ES-I3 (cell line): Measurements from ENCODE around the gene RAB9B.

ENCODE experiments used
- H3K36me3 ChIP-seq: 2 replicates; pipeline ENCODE4 v1.6.1; 2013; ENCODE audit warnings: mild to moderate bottlenecking, low read length, control low read depth, moderate library complexity; ENCODE audit not compliant: insufficient read depth
- H3K4me1 ChIP-seq: 2 replicates; pipeline ENCODE4 v1.6.1; 2013; ENCODE audit warnings: mild to moderate bottlenecking, control low read depth, low read length; ENCODE audit not compliant: insufficient read depth
- H3K9ac ChIP-seq: 2 replicates; pipeline ENCODE4 v1.6.1; 2013; ENCODE audit warnings: low read depth, mild to moderate bottlenecking, low read length, moderate library complexity
- H3K9me3 ChIP-seq: 2 replicates; pipeline ENCODE4 v1.6.1; 2013; ENCODE audit warnings: mild to moderate bottlenecking, low read length, moderate library complexity; ENCODE audit not compliant: control insufficient read depth, insufficient read depth

RAB9B gene

DNA sequence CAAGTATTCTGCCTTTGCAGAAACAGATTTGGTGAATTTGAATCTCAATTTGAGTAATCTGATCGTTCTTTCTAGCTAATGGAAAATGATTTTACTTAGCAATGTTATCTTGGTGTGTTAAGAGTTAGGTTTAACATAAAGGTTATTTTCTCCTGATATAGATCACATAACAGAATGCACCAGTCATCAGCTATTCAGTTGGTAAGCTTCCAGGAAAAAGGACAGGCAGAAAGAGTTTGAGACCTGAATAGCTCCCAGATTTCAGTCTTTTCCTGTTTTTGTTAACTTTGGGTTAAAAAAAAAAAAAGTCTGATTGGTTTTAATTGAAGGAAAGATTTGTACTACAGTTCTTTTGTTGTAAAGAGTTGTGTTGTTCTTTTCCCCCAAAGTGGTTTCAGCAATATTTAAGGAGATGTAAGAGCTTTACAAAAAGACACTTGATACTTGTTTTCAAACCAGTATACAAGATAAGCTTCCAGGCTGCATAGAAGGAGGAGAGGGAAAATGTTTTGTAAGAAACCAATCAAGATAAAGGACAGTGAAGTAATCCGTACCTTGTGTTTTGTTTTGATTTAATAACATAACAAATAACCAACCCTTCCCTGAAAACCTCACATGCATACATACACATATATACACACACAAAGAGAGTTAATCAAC is 40.1 kb downstream of the RAB9B start:
- no peak overlapping the region for H3K9ac ChIP-seq
- no peaks in the 10 kb centered on the region for H3K9me3 ChIP-seq
- H3K36me3 ChIP-seq, result peaks cover 15% of the 10 kb centered on the region
- no peaks in the 10 kb centered on the region for H3K4me1 ChIP-seq

DNA sequence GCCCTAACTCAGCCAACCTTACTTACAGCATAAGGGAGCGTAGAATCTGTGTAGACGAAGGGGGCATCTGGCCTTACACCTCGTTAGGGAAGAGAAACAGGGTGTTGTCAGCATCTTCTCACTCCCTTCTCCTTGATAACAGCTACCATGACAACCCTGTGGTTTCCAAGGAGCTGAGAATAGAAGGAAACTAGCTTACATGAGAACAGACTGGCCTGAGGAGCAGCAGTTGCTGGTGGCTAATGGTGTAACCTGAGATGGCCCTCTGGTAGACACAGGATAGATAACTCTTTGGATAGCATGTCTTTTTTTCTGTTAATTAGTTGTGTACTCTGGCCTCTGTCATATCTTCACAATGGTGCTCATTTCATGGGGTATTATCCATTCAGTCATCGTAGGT is 40.8 kb downstream of the RAB9B start:
- Histone ChIP-seq H3K4me1 (no peaks in the 10 kb centered on the region), H3K9me3 (no peaks in the 10 kb centered on the region), H3K9ac (no peak overlapping the region), H3K36me3 (peaks cover 20% of the 10 kb centered on the region)

DNA sequence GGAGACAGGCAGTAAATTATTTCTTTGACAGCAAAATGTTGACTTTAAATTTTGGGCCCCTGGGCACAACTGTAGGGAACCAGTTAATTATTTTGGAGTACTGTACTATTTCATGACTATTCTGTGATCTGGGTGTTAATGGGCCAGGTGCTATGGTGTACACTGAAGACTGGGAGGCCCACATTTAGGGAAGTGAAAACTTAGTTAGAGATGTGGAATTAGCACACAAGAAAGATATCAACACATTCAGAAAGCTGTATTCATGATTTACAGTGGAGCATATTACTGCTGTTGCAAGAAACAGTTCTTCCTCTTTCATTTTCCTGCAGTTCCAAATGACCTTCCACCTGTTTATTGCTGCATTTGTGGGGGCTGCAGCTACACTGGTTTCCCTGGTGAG is 43.1 kb downstream of the RAB9B start:
- Histone ChIP-seq H3K9me3 (no peaks in the 10 kb centered on the region), H3K9ac (no peak overlapping the region), H3K36me3 (peaks cover 24% of the 10 kb centered on the region), H3K4me1 (no peaks in the 10 kb centered on the region)

DNA sequence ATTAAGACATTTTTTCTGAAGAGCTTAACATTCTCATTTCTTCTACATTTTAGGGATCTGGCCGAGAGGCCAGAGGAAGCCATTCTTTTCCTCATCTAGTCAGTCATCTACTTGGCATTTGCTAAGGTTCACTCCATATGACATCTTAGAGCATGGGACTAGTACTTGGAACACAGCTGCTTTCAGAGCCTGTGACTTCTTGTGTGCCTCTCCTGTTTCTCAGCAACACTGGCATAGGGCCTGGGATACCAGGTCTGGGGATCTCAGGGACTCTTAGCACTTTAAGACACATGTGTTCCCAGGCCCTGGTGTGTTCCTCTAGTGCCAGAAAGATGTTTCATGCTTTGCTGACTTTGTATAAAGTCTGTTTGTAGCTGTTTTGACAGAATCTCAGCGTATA is 48.1 kb downstream of the RAB9B start:
- no peaks in the 10 kb centered on the region for H3K9me3 ChIP-seq
- peaks cover 19% of the 10 kb centered on the region; the same call in 1 of the 2 replicates for H3K36me3 ChIP-seq
- no peak overlapping the region for H3K9ac ChIP-seq
- 0 out of 2 replicates have a peak, but pooled peaks cover 4% of the 10 kb centered on the region for H3K4me1 ChIP-seq

DNA sequence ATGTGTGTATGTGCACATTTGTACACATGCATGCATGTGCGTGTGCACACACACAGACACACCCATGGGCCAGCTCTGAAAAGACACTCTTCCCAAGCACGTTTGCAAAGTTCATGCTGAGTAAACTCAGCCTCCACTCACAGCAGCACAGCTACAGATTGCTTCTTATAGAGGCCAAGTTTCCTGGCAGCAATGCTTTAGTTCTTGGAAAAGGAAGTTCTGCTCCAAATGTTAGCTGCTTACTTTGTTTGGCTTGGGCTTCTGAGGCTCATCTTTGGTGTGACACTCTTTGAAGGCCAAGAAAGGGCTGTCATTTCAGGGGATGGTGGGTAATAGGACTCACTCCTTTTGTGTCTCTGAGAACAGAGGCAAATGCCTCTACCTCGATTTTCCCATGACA is 48.9 kb downstream of the RAB9B start:
- Histone ChIP-seq H3K9ac (no peak overlapping the region), H3K4me1 (0 out of 2 replicates have a peak, but pooled peaks cover 4% of the 10 kb centered on the region), H3K9me3 (no peaks in the 10 kb centered on the region), H3K36me3 (peaks cover 19% of the 10 kb centered on the region)

DNA sequence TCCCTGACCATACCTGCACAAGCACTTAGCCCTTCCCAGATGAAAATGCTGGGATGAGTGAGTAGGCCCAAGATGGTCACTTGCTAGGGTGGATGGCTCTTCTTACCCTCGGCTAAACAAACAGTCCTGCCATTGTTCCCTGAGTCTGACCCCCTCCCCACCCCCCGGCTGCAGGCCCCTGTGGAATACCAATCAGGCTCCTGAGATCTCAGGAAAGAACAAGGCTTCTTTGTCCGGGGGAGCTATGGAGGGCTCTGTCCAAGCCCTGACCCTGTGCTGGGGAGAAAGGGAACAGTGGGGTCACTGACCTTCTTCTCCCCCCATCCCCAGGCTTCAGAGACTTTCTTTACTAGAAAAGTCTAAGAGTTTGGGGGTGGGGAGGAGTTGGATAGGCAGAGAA is 49.4 kb downstream of the RAB9B start:
- Histone ChIP-seq H3K9ac (no peak overlapping the region), H3K4me1 (0 out of 2 replicates have a peak, but pooled peaks cover 4% of the 10 kb centered on the region), H3K36me3 (peaks cover 17% of the 10 kb centered on the region), H3K9me3 (no peaks in the 10 kb centered on the region)

DNA sequence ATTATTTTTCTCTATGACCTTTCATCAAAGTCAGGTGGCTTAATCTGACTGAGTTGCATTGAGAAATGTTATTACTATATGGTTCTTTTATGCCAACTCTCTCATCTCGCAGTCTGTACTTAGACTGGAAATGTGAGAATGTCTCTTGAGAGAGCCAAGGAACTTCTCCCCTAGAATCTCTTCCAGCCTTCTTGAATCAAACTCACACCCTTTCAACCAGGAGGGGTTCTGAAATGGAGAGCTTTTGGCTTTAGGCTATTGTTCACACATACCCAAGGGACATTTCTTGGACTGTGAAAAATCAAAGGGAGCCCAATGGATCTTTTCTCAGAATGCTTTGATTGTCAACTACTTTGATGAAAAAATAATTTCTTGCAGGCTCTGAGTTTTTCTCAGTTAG is 50.4 kb downstream of the RAB9B start:
- no peak overlapping the region for H3K9ac ChIP-seq
- 0 out of 2 replicates have a peak, but pooled peaks cover 6% of the 10 kb centered on the region for H3K4me1 ChIP-seq
- H3K9me3 ChIP-seq, result no peaks in the 10 kb centered on the region
- peaks cover 11% of the 10 kb centered on the region for H3K36me3 ChIP-seq

DNA sequence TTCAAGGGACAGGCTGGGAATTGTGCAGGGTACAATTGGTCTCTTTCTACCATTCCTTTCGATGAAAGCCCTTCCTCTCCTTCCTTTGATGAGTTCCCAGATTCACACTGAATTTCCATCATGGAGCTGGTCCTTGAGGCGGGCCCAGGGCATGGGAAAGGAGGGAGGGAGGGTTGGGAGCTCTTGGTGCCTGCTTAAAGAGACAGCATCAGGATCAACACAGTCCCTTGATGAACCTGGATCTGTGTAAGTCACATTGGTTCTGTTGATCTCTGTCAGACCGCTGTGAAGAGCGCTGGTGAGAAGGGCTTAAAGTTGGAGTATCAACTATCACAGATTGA is 51.0 kb downstream of the RAB9B start:
- Histone ChIP-seq H3K9ac (no peak overlapping the region), H3K9me3 (no peaks in the 10 kb centered on the region), H3K36me3 (peaks cover 6% of the 10 kb centered on the region), H3K4me1 (peaks cover 12% of the 10 kb centered on the region; the same call in 1 of the 2 replicates)

DNA sequence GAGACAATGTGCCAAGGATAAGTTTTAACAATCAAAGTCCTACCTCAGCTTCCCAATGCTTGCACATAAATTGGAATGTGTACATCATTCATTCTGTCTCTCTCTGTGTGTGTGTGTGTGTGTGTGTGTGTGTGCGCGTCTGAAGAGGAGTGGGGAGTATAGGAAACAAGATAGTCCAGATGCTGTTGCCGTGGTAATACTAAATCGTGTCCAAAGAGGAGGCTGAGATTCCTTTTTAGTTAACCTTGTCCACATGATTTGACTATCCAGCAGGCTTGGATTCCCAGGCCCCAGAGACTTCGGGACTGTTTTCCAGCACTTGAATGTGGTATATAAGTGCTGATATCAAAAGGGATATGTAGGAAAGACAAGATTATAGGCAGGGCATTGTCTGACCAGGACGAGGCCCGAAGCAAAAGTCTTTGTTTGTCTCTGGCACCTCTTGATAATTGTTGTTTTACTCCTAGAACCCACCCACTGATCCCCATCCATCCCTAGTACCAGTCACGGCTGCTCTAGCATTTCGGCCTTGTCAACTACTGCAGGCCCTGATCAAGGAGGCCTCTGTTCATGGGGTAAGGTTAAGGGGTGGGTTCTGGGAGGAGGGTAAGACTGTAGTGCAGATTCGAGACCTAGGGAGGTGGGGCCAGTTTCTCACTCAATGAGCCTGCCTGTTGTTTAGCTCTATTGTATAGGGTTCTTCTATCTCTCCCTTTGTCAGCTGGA is 51.6 kb downstream of the RAB9B start:
- H3K9ac ChIP-seq, result no peak overlapping the region
- H3K4me1 ChIP-seq, result peaks cover 15% of the 10 kb centered on the region; the same call in 1 of the 2 replicates
- H3K36me3 ChIP-seq, result peaks cover 4% of the 10 kb centered on the region
- H3K9me3 ChIP-seq, result no peaks in the 10 kb centered on the region

DNA sequence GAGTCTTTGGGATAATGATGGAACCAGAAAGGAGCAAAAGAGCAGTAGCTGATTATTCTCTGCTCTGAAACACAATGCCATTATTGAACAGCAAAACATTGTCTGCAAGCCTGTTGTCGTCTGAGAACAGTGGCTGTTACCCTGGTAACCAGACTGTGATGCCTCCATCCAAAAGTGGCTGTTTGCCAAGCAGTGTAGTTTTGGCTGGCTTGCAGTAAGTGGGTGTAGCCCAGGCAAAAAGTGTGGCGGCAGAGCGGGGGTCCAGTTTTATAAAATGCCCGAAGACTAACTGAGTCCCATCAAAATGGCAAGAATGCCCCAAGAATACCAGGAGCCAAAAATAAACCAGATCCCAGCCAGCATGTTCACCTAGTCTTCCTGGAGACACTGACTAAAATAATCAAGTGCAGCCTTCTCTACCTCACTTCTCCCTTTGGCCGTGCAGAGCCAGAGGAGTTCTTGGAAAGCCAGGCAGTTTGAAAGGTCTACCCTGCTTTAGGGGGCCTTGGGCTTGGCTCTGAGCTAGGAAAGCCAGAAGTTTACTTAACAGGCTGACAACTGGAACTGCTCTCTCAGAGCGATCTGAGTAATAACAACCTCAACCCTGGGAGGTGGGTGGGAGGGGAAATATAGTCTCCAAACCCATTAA is 52.8 kb downstream of the RAB9B start:
- no peaks in the 10 kb centered on the region for H3K9me3 ChIP-seq
- peaks cover 15% of the 10 kb centered on the region; the same call in 1 of the 2 replicates for H3K4me1 ChIP-seq
- peaks cover 4% of the 10 kb centered on the region for H3K36me3 ChIP-seq
- no peak overlapping the region for H3K9ac ChIP-seq

DNA sequence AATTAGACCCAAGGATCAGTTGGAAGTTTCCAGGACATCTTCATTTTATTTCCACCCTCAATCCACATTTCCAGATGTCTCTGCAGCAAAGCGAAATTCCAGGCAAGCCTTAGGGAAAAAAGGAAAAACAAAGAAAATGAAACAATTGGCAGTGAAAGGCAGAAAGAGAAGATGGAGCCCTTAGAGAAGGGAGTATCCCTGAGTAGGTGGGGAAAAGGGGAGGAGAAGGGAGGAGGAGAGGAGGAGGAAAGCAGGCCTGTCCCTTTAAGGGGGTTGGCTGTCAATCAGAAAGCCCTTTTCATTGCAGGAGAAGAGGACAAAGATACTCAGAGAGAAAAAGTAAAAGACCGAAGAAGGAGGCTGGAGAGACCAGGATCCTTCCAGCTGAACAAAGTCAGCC is 55.5 kb downstream of the RAB9B start, which contains the start of gene PLP1:
TSS of gene PLP1 (plus strand) at position 295 of the 400 bp plus-strand sequence. CDS start 156 bp downstream, outside the sequence.
- H3K9ac ChIP-seq, result peak within 1 kb of the TSS; percentile 49; the same call in 1 of the 2 replicates
- H3K36me3 ChIP-seq, result no peaks in the 10 kb centered on the region; the same call in none of the 2 replicates
- peaks cover 16% of the 10 kb centered on the region for H3K4me1 ChIP-seq
- no peaks in the 10 kb centered on the region for H3K9me3 ChIP-seq

DNA sequence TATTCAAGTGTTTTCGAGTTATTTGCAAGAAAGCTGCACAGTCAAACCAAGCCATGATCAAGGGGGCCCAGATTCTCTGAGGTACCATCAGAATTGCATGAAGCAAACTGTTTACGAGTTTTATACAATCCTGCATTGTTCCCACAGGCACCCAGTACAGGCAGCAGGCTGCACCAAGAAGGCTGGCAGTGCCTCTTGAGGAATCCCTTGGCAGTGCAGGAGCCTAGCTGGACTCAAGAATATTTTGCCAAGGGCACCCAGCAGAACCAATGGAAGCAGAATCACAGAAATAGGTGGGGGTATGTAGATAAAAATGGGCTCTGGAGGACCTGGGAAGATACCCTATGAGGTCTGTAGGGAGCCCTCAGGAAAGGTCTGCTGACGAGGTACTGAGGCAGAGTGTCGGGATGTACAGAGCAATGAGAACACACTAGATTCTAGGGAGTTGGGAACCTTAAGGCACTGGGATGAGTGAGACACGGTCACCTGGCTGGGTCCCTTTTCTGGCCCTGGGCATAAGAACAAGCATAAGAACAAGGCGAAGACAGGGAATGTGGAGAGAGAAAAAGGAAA is 57.9 kb downstream of the RAB9B start:
- Histone ChIP-seq H3K4me1 (peaks cover 21% of the 10 kb centered on the region), H3K36me3 (no peaks in the 10 kb centered on the region; the same call in none of the 2 replicates), H3K9me3 (no peaks in the 10 kb centered on the region), H3K9ac (no peak overlapping the region)

DNA sequence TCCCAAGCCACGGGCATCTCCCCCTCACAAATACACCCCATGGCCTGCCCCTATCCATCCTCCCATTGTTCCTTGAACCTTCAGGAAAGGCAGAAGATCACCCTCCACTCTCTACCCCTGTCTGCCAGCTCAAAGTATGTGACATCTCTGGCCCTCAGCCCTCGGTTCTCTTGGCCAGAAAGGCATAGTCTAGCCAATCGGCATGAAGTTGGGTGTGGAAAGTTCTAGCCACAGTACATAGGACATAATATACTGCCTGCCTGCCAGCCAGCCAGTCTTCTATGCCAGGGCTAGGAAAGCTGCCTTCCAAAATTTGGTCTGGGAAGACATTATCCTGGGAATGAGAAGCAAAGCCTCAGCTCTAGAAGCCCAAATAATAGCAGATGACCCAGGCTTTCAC is 58.6 kb downstream of the RAB9B start:
- H3K9me3 ChIP-seq, result no peaks in the 10 kb centered on the region
- no peak overlapping the region for H3K9ac ChIP-seq
- H3K36me3 ChIP-seq, result no peaks in the 10 kb centered on the region; the same call in none of the 2 replicates
- H3K4me1 ChIP-seq, result peaks cover 22% of the 10 kb centered on the region
